ENCODE results near the gene AKR1E2. TPM values are rescaled to one million over a fixed set of nuclear protein-coding genes. Genes with fewer than 3 reads are reported as not detected.

The AKR1E2 gene
- total and polyA plus RNA-seq, 2 donors (not counting 1 experiment from before 2014, with no cell fraction given) = 0.42 TPM; not detected in 1

DNA sequence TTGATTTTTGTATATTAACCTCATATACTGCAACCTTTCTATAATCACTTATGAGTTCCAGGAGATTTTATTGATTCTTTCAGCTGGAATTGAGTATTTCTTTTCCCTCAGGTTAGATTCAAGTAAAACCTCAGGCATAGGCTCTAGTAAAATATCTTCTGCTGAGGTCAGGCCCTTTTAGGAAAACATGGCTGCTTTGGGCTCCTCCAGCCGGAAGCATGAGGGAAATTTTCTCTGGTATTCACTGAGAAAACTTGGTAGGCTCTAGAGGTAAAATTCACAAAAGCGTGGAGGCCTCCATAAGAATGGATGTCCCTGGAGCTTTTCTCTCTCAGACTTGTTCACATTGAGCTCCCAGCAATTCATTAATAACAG, 56.7 kb downstream of the AKR1E2 start:
- no peak overlapping the region for H3K4me3 ChIP-seq (ENCODE audit: control extremely low read depth in 1 of 5, extremely low read depth in 1 of 5, insufficient read depth in 1 of 5, low read depth in 2 of 5, low read length in 4 of 5)
- ATAC-seq (ENCODE audit: low read depth) = no peak
- 79% methylated on average over 2 of the region's 2 CpGs for WGBS (ENCODE audit: insufficient coverage)

DNA sequence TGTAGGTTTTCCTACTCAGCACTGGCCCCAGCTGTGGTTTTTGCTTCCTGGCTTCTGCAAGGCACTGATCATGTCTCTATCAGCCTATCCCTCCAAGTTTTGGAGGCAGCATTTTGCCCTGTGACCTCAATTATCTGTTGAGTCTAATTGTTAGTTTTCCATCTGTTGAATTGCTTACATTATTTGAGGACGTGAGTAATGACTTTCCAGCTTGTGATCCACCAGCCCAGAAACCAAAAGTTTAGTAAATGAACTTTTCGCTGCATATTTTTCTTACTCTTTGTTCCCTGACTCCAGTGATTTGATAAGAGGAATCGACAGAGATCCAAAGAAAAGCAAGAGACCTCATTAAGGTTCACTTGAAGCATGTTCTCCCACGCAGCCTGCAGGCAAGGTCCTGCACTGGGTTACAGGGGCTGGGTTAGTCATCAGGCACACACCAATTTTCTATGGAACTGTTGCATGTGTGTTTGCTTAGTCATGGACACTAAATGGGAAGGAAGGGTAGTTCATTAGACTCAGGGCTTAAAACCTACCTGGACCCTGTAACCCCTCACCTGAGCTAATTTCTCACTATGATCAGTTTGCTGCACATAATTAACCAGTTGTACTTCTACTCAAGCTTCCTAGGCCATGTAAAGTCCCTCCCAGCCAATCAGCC, 57.2 kb downstream of the AKR1E2 start:
- 67% methylated on average over 4 of the region's 4 CpGs for WGBS (ENCODE audit: insufficient coverage)
- H3K9me3 ChIP-seq (ENCODE audit: control extremely low read depth in 1 of 3, control insufficient read depth in 2 of 3, insufficient read depth in 1 of 3, low read length in 2 of 3) = no peaks in the 10 kb centered on the region
- ChIA-PET CTCF (no interaction called here), POLR2A (no interaction called here)
- no peak for ATAC-seq (ENCODE audit: low read depth)
- no peak overlapping the region for H3K4me3 ChIP-seq (ENCODE audit: control extremely low read depth in 1 of 5, extremely low read depth in 1 of 5, insufficient read depth in 1 of 5, low read depth in 2 of 5, low read length in 4 of 5)
- peaks cover 8% of the 10 kb centered on the region for H3K27me3 Mint-ChIP-seq
- H3K79me2 ChIP-seq (ENCODE audit: control insufficient read depth, insufficient read depth, low read length) = no peaks in the 10 kb centered on the region
- H3K9me3 Mint-ChIP-seq (ENCODE audit: insufficient read depth) = no peaks in the 10 kb centered on the region
- intact Hi-C loops (cut with micrococcal nuclease) = no loop called here
- no peak overlapping the region for H3K9ac ChIP-seq (ENCODE audit: low read length)
- no peak overlapping the region for H3K27ac Mint-ChIP-seq
- H2AFZ ChIP-seq (ENCODE audit: insufficient read depth, low read depth, low read length, poor library complexity, severe bottlenecking) = no peak overlapping the region
- no peaks in the 10 kb centered on the region for H3K4me1 ChIP-seq (ENCODE audit: control insufficient read depth in 2 of 2, insufficient read depth in 2 of 2, low read length in 2 of 2)
- no peaks in the 10 kb centered on the region for H3K36me3 ChIP-seq (replicated peaks in 1 of 2; ENCODE audit: control extremely low read depth in 1 of 2, control insufficient read depth in 1 of 2, extremely low read depth in 1 of 2, insufficient read depth in 2 of 2, low read length in 1 of 2)
- H3K27me3 ChIP-seq (replicated peaks in 1 of 4; ENCODE audit: control extremely low read depth in 1 of 4, control insufficient read depth in 3 of 4, insufficient read depth in 4 of 4, low read length in 3 of 4) = peaks cover 0 to 6% (median 0%) of the 10 kb centered on the region in 4 experiments
- no peak overlapping the region for H3K4me3 Mint-ChIP-seq
- no peaks in the 10 kb centered on the region for H4K20me1 ChIP-seq (ENCODE audit: control insufficient read depth, insufficient read depth, low read length, poor library complexity, severe bottlenecking)
- DNase-seq = no peak
- H3K4me2 ChIP-seq (replicated peaks; ENCODE audit: low read depth, low read length, poor library complexity, severe bottlenecking) = no peak overlapping the region
- TF ChIP-seq, protein P1, sequence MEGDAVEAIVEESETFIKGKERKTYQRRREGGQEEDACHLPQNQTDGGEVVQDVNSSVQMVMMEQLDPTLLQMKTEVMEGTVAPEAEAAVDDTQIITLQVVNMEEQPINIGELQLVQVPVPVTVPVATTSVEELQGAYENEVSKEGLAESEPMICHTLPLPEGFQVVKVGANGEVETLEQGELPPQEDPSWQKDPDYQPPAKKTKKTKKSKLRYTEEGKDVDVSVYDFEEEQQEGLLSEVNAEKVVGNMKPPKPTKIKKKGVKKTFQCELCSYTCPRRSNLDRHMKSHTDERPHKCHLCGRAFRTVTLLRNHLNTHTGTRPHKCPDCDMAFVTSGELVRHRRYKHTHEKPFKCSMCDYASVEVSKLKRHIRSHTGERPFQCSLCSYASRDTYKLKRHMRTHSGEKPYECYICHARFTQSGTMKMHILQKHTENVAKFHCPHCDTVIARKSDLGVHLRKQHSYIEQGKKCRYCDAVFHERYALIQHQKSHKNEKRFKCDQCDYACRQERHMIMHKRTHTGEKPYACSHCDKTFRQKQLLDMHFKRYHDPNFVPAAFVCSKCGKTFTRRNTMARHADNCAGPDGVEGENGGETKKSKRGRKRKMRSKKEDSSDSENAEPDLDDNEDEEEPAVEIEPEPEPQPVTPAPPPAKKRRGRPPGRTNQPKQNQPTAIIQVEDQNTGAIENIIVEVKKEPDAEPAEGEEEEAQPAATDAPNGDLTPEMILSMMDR (IDR thresholded peaks at IDR 0.05) = no peak
- no peak for TF ChIP-seq EZH2 (IDR thresholded peaks at IDR 0.05; ENCODE audit: borderline replicate concordance, insufficient read depth, low read depth, low read length, poor library complexity, severe bottlenecking)
- H3K27ac ChIP-seq (ENCODE audit: low read length in 2 of 2) = no peak overlapping the region
- H3K4me1 Mint-ChIP-seq = peaks cover 9% of the 10 kb centered on the region

More for the DNA sequence above, 56.7 kb downstream of the AKR1E2 start:
- DNase-seq = no peak
- TF ChIP-seq, protein P1 (IDR thresholded peaks at IDR 0.05) = no peak
- TF ChIP-seq EZH2 (IDR thresholded peaks at IDR 0.05; ENCODE audit: borderline replicate concordance, insufficient read depth, low read depth, low read length, poor library complexity, severe bottlenecking) = no peak
- Histone ChIP-seq H4K20me1 (ENCODE audit: control insufficient read depth, insufficient read depth, low read length, poor library complexity, severe bottlenecking) (no peaks in the 10 kb centered on the region), H3K9me3 (ENCODE audit: control extremely low read depth in 1 of 3, control insufficient read depth in 2 of 3, insufficient read depth in 1 of 3, low read length in 2 of 3) (no peaks in the 10 kb centered on the region), H3K36me3 (replicated peaks in 1 of 2; ENCODE audit: control extremely low read depth in 1 of 2, control insufficient read depth in 1 of 2, extremely low read depth in 1 of 2, insufficient read depth in 2 of 2, low read length in 1 of 2) (no peaks in the 10 kb centered on the region), H2AFZ (ENCODE audit: insufficient read depth, low read depth, low read length, poor library complexity, severe bottlenecking) (no peak overlapping the region), H3K79me2 (ENCODE audit: control insufficient read depth, insufficient read depth, low read length) (no peaks in the 10 kb centered on the region), H3K4me2 (replicated peaks; ENCODE audit: low read depth, low read length, poor library complexity, severe bottlenecking) (no peak overlapping the region), H3K27me3 (replicated peaks in 1 of 4; ENCODE audit: control extremely low read depth in 1 of 4, control insufficient read depth in 3 of 4, insufficient read depth in 4 of 4, low read length in 3 of 4) (peaks cover 0 to 6% (median 0%) of the 10 kb centered on the region in 4 experiments), H3K27ac (ENCODE audit: low read length in 2 of 2) (no peak overlapping the region), H3K9ac (ENCODE audit: low read length) (no peak overlapping the region), H3K4me1 (ENCODE audit: control insufficient read depth in 2 of 2, insufficient read depth in 2 of 2, low read length in 2 of 2) (no peaks in the 10 kb centered on the region)
- peaks cover 9% of the 10 kb centered on the region for H3K4me1 Mint-ChIP-seq
- H3K27me3 Mint-ChIP-seq = peaks cover 8% of the 10 kb centered on the region
- H3K9me3 Mint-ChIP-seq (ENCODE audit: insufficient read depth) = no peaks in the 10 kb centered on the region
- ChIA-PET CTCF (no interaction called here), POLR2A (no interaction called here)
- intact Hi-C loops (cut with micrococcal nuclease) = no loop called here
- no peak overlapping the region for H3K27ac Mint-ChIP-seq
- H3K4me3 Mint-ChIP-seq = no peak overlapping the region
